Endothelial cell of umbilical vein (primary cell): ENCODE results near the gene MYRFL. TPM values are rescaled to one million over a fixed set of nuclear protein-coding genes. Genes with fewer than 3 reads are reported as not detected.

Experiments
- BruUV-seq: library from RNA; stranded (reverse); fragments of 400-500 nt; replicated peaks from 2 replicates; lab custom pipeline; 2021; lab: Mats Ljungman, UMichigan
- CTCF ChIA-PET: fragments of 300-600, 350-600 bp; sonication (Branson Sonifier 250); formaldehyde crosslinking; loops from one replicate; lab custom pipeline; 2021; ENCODE audit warnings: antibody characterized with exemption, inconsistent platforms; lab: Charles Lee
- POLR2A ChIA-PET: fragments of 300-600, 350-600 bp; sonication (Branson Sonifier 250); formaldehyde crosslinking; loops from one replicate; lab custom pipeline; 2021; ENCODE audit warnings: antibody characterized with exemption, inconsistent platforms; lab: Charles Lee
- DNase-seq: peaks from one replicate; pipeline ENCODE4 v3.0.0-alpha.2; 2011; ENCODE audit warnings: low read depth, low spot score
- FAIRE-seq: peaks from 2 replicates; lab custom pipeline; 2011; peaks lifted over from hg19 to GRCh38; lab: Jason Lieb, UNC
- H2AFZ ChIP-seq: 2 replicates; pipeline ENCODE4 v1.6.0; 2012; ENCODE audit warnings: low read depth, low read length, control low read depth, inconsistent platforms
- H3K27ac ChIP-seq: 2 replicates; pipeline ENCODE4 v1.5.1; 2011; ENCODE audit warnings: low read depth, mild to moderate bottlenecking, control low read depth, low read length, moderate library complexity; ENCODE audit not compliant: insufficient read depth
- H3K27me3 ChIP-seq, 2 experiments: 2 replicates each; pipeline versions ENCODE4 v1.6.0 to v1.6.1; 2011; ENCODE audit warnings: low read length in 2 of 2, mixed read lengths in 1 of 2; ENCODE audit not compliant: control insufficient read depth in 2 of 2, insufficient read depth in 2 of 2
- H3K36me3 ChIP-seq, 2 experiments: 2 replicates in 1 of 2; 3 replicates in 1 of 2; pipeline ENCODE4 v1.5.1; 2011; ENCODE audit warnings: low read length in 2 of 2, mild to moderate bottlenecking in 1 of 2, moderate library complexity in 1 of 2; ENCODE audit not compliant: control insufficient read depth in 2 of 2, insufficient read depth in 2 of 2; ENCODE audit errors: extremely low read depth in 1 of 2
- H3K4me1 ChIP-seq: 3 replicates; pipeline ENCODE4 v1.5.1; 2011; ENCODE audit warnings: mild to moderate bottlenecking, low read length; ENCODE audit not compliant: control insufficient read depth, insufficient read depth; ENCODE audit errors: extremely low read depth
- H3K4me2 ChIP-seq: 2 replicates; pipeline ENCODE4 v1.6.1; 2011; ENCODE audit warnings: low read length, control low read depth, mixed read lengths; ENCODE audit not compliant: insufficient read depth
- H3K4me3 ChIP-seq, 3 experiments: fragments of 200-600 bp in 1 of 3; sonication (generic), shearing (Covaris generic) in 1 of 3; replicated peaks in 1 of 3; 2 replicates each; pipeline ENCODE4 v1.5.1; 2011 to 2016; ENCODE audit warnings: control low read depth in 3 of 3, low read length in 3 of 3, mild to moderate bottlenecking in 2 of 3, inconsistent platforms in 1 of 3, low read depth in 1 of 3, moderate library complexity in 1 of 3; ENCODE audit not compliant: insufficient read depth in 1 of 3
- H3K79me2 ChIP-seq: 2 replicates; pipeline ENCODE4 v1.6.0; 2012; ENCODE audit warnings: low read length, inconsistent platforms; ENCODE audit not compliant: control insufficient read depth, insufficient read depth
- H3K9ac ChIP-seq: replicated peaks from 2 replicates; pipeline ENCODE3; 2011; ENCODE audit warnings: low read length, control low read depth; ENCODE audit not compliant: insufficient read depth; ENCODE audit errors: extremely low read depth
- H3K9me1 ChIP-seq: replicated peaks from 3 replicates; pipeline ENCODE4 v1.6.0; 2011; ENCODE audit warnings: mild to moderate bottlenecking, low read length; ENCODE audit not compliant: control insufficient read depth, insufficient read depth; ENCODE audit errors: extremely low read depth
- H3K9me3 ChIP-seq: replicated peaks from 2 replicates; pipeline ENCODE4 v1.5.1; 2012; ENCODE audit warnings: low read length, inconsistent platforms; ENCODE audit not compliant: control insufficient read depth, insufficient read depth
- H4K20me1 ChIP-seq: replicated peaks from 2 replicates; pipeline ENCODE3; 2011; ENCODE audit warnings: mild to moderate bottlenecking, low read length; ENCODE audit not compliant: control insufficient read depth, insufficient read depth; ENCODE audit errors: extremely low read depth
- EZH2 ChIP-seq: IDR thresholded peaks from 2 replicates; pipeline ENCODE4 v1.6.1; 2012; ENCODE audit warnings: borderline replicate concordance, low read depth, mild to moderate bottlenecking, moderate library complexity, low read length, inconsistent platforms; ENCODE audit not compliant: severe bottlenecking
- FOS ChIP-seq: IDR thresholded peaks from 2 replicates; pipeline ENCODE4 v1.6.1; 2011; ENCODE audit warnings: mild to moderate bottlenecking, low read length, moderate library complexity, borderline replicate concordance; ENCODE audit not compliant: insufficient read depth
- GATA2 ChIP-seq: IDR thresholded peaks from 2 replicates; pipeline ENCODE4 v1.7.0; 2011; ENCODE audit warnings: low read depth, mild to moderate bottlenecking, moderate library complexity, mixed read lengths, low read length; ENCODE audit not compliant: insufficient read length, insufficient read depth
- JUN ChIP-seq: IDR thresholded peaks from 2 replicates; pipeline ENCODE4 v1.6.1; 2011; ENCODE audit warnings: borderline replicate concordance, low read depth; ENCODE audit not compliant: insufficient read length, insufficient read depth
- MAX ChIP-seq: IDR thresholded peaks from 2 replicates; pipeline ENCODE4 v1.6.1; 2011; ENCODE audit not compliant: insufficient read depth, insufficient read length
- MYC ChIP-seq: IDR thresholded peaks from one replicate; pipeline ENCODE4 v1.6.1; 2011; ENCODE audit warnings: mild to moderate bottlenecking, low read depth, low read length
- POLR2A ChIP-seq: IDR thresholded peaks from 2 replicates; pipeline ENCODE4 v1.6.1; 2012; ENCODE audit warnings: low read depth, mild to moderate bottlenecking, control low read depth, low read length
- POLR2AphosphoS5 ChIP-seq: IDR thresholded peaks from 2 replicates; pipeline ENCODE4 v1.6.1; 2012; ENCODE audit warnings: low read depth, mild to moderate bottlenecking, control low read depth, low read length, moderate library complexity; ENCODE audit not compliant: insufficient read depth
- dilution Hi-C: fragments of 300-500 bp; cut with MboI; formaldehyde crosslinking; loops from one replicate; pipeline ENCODE4 v1.15.0; 2019; ENCODE audit warnings: low sequenced_read_pairs; ENCODE audit not compliant: extremely low pct_ligation_motif_present
- intact Hi-C: fragments of 100-400 bp; cut with micrococcal nuclease; formaldehyde crosslinking; loops from one replicate; pipeline ENCODE4 v1.10.0; 2022
- polyA plus RNA-seq, 4 experiments: library from polyadenylated mRNA; depleted of rRNA in 3 of 4; stranded (reverse) in 3 of 4; unstranded in 1 of 4; fragments of >200 nt; gene quantifications; 2 replicates each; pipeline versions ENCODE4 v1.2.1 to v1.2.3, GENCODE V29; 2011 to 2012; ENCODE audit warnings: missing spikeins in 1 of 4
- total RNA-seq: library from RNA; stranded (reverse); gene quantifications from 2 replicates; pipeline ENCODE4 v1.2.3, GENCODE V29; 2021
- TF ChIP-seq, protein P1 (sequence below), 2 donors: IDR thresholded peaks; 1 replicate in 1 of 2; 2 replicates in 1 of 2; pipeline ENCODE4 v1.5.1; 2011; ENCODE audit warnings: low read length in 2 of 2, mild to moderate bottlenecking in 2 of 2, moderate library complexity in 2 of 2, control low read depth in 1 of 2, inconsistent platforms in 1 of 2, low read depth in 1 of 2; ENCODE audit not compliant: insufficient read depth in 1 of 2; ENCODE audit errors: extremely low read depth in 1 of 2

MYRFL gene
- total and polyA plus RNA-seq, 2 donors (not counting 3 experiments of a cell fraction or from before 2014, with no cell fraction given), result not detected

DNA sequence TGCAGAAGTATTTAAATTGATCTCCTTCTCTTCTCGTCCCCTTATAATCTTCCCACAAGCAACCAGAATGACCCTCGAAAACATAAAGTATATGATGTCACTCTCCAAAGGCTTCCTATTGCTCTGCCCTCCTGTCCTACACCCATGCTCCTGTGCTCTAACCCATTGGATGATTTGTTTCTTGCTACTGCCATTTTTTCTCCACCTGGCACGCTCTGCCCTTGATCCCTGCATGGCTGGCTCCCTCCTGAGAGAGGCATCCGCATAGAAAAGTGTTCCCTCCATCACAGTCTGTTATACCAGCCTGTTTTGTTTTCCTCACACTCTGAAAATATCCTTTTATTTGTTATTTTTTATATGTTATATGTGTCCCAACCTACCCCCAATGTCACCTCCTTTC is 19.8 kb downstream of the MYRFL start:
- ChIA-PET POLR2A (interaction anchor here (0.7 kb wide), 1 partner anchor 8 kb away, joined by 4 read pairs; no protein-coding TSS in a partner anchor), CTCF (no interaction called here)
- BruUV-seq, result no TSS peak
- DNase-seq (no peak), FAIRE-seq (no peak)
- no peaks in the 10 kb centered on the region for H3K9me1 ChIP-seq
- H3K27ac ChIP-seq, result no peak overlapping the region
- no peak overlapping the region for H3K4me2 ChIP-seq
- H3K27me3 ChIP-seq, result peaks cover 0 to 2% of the 10 kb centered on the region in 2 experiments
- no peaks in the 10 kb centered on the region for H3K4me1 ChIP-seq
- H3K4me3 ChIP-seq, result no peak overlapping the region
- intact Hi-C loops (no loop called here), dilution Hi-C loops (no loop called here)
- no peak overlapping the region for H3K9ac ChIP-seq
- no peaks in the 10 kb centered on the region for H3K9me3 ChIP-seq
- TF ChIP-seq EZH2 (no peak), GATA2 (no peak)
- H2AFZ ChIP-seq, result no peak overlapping the region
- H3K79me2 ChIP-seq, result no peaks in the 10 kb centered on the region
- no peaks in the 10 kb centered on the region for H4K20me1 ChIP-seq
- no peaks in the 10 kb centered on the region for H3K36me3 ChIP-seq

DNA sequence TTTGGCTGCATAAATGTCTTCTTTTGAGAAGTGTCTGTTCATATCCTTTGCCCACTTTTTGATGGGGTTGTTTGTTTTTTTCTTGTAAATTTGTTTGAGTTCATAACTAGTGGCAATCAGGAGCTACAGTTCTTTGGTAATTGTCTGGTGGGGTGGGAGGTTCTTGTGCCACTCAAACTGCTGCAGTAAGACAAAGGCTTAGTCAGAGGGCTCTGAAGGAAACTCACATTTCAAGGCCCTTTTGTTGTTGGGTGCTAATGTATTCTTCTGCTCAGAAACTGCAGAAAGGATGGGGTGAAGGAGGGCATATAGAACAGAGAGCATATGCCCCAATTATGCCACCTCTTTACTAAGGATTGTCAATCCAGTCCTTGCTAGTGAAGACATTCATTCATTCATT is 21.9 kb downstream of the MYRFL start:
- BruUV-seq, result no TSS peak
- H3K36me3 ChIP-seq, result no peaks in the 10 kb centered on the region
- no peak overlapping the region for H3K9ac ChIP-seq
- no peaks in the 10 kb centered on the region for H3K27me3 ChIP-seq
- H3K9me3 ChIP-seq, result no peaks in the 10 kb centered on the region
- no peaks in the 10 kb centered on the region for H4K20me1 ChIP-seq
- ChIA-PET POLR2A (no interaction called here), CTCF (no interaction called here)
- TF ChIP-seq, protein P1, sequence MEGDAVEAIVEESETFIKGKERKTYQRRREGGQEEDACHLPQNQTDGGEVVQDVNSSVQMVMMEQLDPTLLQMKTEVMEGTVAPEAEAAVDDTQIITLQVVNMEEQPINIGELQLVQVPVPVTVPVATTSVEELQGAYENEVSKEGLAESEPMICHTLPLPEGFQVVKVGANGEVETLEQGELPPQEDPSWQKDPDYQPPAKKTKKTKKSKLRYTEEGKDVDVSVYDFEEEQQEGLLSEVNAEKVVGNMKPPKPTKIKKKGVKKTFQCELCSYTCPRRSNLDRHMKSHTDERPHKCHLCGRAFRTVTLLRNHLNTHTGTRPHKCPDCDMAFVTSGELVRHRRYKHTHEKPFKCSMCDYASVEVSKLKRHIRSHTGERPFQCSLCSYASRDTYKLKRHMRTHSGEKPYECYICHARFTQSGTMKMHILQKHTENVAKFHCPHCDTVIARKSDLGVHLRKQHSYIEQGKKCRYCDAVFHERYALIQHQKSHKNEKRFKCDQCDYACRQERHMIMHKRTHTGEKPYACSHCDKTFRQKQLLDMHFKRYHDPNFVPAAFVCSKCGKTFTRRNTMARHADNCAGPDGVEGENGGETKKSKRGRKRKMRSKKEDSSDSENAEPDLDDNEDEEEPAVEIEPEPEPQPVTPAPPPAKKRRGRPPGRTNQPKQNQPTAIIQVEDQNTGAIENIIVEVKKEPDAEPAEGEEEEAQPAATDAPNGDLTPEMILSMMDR (IDR thresholded peaks at IDR 0.05; ENCODE audit: extremely low read depth in 1 of 2, insufficient read depth in 1 of 2, low read depth in 1 of 2, low read length in 2 of 2), result no peak
- TF ChIP-seq MAX (no peak), MYC (no peak), EZH2 (no peak), JUN (no peak), GATA2 (no peak), POLR2A (no peak), FOS (no peak), POLR2AphosphoS5 (no peak)
- H3K4me1 ChIP-seq, result no peaks in the 10 kb centered on the region
- no peaks in the 10 kb centered on the region for H3K9me1 ChIP-seq
- H3K27ac ChIP-seq, result no peak overlapping the region
- H2AFZ ChIP-seq, result no peak overlapping the region
- H3K79me2 ChIP-seq, result no peaks in the 10 kb centered on the region
- intact Hi-C loops (no loop called here), dilution Hi-C loops (no loop called here)
- no peak overlapping the region for H3K4me2 ChIP-seq
- FAIRE-seq (no peak), DNase-seq (no peak)
- no peak overlapping the region for H3K4me3 ChIP-seq
